ENCODE data around the gene TFF2. TPM values are rescaled to one million over a fixed set of nuclear protein-coding genes. Genes with fewer than 3 reads are reported as not detected.

The TFF2 gene
- total RNA-seq, 3 donors from 2014 or later, result 1.1 to 1.7 TPM; not detected in 1

DNA sequence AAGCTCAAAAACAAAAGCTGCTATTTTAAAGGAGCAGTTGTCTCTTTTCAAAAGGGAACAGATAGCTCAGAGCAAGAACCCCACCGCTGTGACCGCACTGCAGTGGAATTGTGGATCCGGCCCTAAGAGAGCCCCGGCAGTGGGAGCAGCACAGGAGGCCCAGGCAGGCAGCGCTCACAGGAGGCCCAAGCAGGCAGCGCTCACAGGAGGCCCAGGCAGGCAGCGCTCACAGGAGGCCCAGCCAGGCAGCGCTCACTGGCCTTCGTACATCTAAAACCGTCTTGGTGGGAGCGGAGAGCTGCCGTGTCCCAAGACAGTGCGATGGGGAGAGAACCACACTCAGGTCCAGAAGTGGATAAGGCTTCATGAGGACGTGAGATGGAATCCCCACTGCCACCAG lies 39.6 kb downstream of the TFF2 start:
- H3K36me3 ChIP-seq (ENCODE audit: low read depth), result no peaks in the 10 kb centered on the region
- H3K4me3 ChIP-seq, result no peak overlapping the region
- DNase-seq (no peak), ATAC-seq (no peak)
- H3K9me3 ChIP-seq, result no peaks in the 10 kb centered on the region
- TF ChIP-seq, protein P1, sequence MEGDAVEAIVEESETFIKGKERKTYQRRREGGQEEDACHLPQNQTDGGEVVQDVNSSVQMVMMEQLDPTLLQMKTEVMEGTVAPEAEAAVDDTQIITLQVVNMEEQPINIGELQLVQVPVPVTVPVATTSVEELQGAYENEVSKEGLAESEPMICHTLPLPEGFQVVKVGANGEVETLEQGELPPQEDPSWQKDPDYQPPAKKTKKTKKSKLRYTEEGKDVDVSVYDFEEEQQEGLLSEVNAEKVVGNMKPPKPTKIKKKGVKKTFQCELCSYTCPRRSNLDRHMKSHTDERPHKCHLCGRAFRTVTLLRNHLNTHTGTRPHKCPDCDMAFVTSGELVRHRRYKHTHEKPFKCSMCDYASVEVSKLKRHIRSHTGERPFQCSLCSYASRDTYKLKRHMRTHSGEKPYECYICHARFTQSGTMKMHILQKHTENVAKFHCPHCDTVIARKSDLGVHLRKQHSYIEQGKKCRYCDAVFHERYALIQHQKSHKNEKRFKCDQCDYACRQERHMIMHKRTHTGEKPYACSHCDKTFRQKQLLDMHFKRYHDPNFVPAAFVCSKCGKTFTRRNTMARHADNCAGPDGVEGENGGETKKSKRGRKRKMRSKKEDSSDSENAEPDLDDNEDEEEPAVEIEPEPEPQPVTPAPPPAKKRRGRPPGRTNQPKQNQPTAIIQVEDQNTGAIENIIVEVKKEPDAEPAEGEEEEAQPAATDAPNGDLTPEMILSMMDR (IDR thresholded peaks at IDR 0.05), result no peak
- H3K4me1 ChIP-seq (ENCODE audit: low read depth), result peaks cover 38% of the 10 kb centered on the region
- intact Hi-C loops (cut with DNase I, micrococcal nuclease), result no loop called here

DNA sequence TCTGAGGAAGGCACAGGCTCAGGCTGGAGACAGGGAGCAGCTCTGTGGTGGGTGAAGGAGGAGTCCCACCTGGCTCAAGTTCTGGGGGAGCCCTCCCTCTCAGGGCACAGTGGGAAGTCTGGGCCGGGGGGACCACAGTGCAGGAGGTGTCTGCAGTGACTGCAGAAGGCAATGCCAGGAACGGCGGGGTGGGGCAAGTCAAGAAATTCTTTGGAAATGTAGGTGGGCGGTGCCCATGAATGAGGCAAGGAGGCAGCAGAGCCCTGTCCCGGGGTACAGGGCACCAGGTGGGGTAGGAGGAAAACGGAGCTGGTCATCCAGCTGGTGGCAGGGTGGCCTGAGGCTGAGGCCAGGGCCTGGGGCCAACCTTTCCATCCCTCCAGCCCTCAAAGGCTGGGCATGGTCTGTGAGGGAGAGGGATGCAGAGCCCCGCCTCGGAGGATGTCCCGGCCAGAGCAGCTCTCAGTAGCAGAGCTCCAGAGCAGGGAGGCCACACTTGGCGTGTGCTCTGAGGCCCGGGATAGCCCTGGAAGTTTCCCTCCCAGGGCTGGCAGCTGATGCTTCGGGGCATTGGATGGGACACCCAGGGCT lies 40.3 kb downstream of the TFF2 start:
- peaks cover 36% of the 10 kb centered on the region for H3K4me1 ChIP-seq (ENCODE audit: low read depth)

DNA sequence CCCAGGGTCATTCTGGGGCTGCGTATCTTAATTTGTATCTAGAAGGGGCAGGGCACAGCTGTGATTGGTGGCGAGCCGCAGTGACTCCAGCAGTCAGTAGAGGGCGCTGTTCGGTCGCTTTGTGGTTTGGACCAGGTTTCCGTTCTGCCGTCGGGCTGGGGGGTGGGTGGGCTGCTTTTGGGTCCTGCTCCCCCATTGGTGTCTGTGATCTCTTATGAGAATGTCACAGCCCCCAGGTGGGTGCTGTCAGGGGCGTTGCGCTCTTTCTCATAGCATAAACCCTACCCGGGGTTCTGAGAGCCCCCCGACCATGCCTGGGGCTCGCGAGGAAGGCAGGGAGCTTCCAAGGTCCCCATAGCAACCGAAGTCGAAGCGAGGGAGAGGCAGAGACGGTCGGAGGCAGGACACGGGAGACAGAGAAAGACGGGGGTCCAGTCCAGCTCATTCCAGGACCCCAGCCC lies 41.0 kb downstream of the TFF2 start:
- Histone ChIP-seq H3K4me3 (no peak overlapping the region), H3K9me3 (no peaks in the 10 kb centered on the region), H3K36me3 (ENCODE audit: low read depth) (no peaks in the 10 kb centered on the region), H3K4me1 (ENCODE audit: low read depth) (peaks cover 33% of the 10 kb centered on the region)
- intact Hi-C loops (cut with DNase I, micrococcal nuclease), result no loop called here
- TF ChIP-seq, protein P1 (IDR thresholded peaks at IDR 0.05), result peak; percentile 82
- DNase-seq (peak in 2 of 3 donors; percentile 83 to 88), ATAC-seq (peak; percentile 70)

More for the DNA sequence above, 40.3 kb downstream of the TFF2 start:
- H3K9me3 ChIP-seq, result no peaks in the 10 kb centered on the region
- intact Hi-C loops (cut with DNase I, micrococcal nuclease), result no loop called here
- TF ChIP-seq, protein P1 (IDR thresholded peaks at IDR 0.05), result no peak
- peak; percentile 3 for ATAC-seq
- peak in 2 of 3 donors; percentile 59 to 66 for DNase-seq
- no peaks in the 10 kb centered on the region for H3K36me3 ChIP-seq (ENCODE audit: low read depth)
- H3K4me3 ChIP-seq, result no peak overlapping the region

DNA sequence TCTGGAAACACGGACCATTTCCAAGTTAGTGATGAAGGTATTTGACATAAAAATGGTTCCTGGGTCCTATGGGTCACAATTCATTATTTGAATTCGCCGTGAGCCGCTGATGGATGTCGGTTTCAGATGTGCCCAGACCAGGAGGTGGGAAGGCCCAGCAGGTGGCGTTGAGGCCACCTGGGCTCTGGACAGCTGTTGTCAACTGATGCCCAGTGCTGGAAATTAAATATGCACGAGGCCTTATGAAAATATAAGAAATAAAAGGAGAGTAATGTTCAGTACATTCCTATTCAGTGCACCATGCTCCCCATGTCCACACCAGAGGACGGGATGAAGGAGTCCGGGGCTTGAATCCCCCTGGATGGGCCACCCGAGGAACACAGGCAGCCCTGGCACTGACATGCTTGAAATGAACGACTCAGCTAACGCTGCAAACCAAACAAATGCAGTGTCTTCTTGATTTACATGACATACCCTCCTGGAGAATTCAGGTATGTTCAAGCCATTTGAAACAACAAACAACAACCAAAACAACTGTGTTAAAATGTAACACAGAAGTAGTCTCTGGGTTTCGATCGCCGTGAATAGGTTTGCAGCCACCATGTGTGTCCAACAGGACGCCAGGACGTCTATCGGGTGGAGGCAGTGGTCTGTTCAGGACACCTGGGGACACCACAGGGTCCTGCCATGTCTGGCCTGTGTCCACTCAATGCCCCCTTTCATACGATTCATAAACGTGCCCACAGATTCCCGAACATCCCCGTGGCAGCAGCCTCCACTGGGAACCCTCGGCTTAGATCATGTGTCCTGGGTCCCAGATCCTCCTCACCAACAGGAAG lies 41.7 kb downstream of the TFF2 start:
- TF ChIP-seq, protein P1 (IDR thresholded peaks at IDR 0.05), result no peak
- no peaks in the 10 kb centered on the region for H3K9me3 ChIP-seq
- ATAC-seq (peak; percentile 16), DNase-seq (peak in 1 of 3 donors; percentile 60)
- H3K4me3 ChIP-seq, result no peak overlapping the region
- intact Hi-C loops (cut with DNase I, micrococcal nuclease), result no loop called here
- no peaks in the 10 kb centered on the region for H3K36me3 ChIP-seq (ENCODE audit: low read depth)
- H3K4me1 ChIP-seq (ENCODE audit: low read depth), result peaks cover 30% of the 10 kb centered on the region

DNA sequence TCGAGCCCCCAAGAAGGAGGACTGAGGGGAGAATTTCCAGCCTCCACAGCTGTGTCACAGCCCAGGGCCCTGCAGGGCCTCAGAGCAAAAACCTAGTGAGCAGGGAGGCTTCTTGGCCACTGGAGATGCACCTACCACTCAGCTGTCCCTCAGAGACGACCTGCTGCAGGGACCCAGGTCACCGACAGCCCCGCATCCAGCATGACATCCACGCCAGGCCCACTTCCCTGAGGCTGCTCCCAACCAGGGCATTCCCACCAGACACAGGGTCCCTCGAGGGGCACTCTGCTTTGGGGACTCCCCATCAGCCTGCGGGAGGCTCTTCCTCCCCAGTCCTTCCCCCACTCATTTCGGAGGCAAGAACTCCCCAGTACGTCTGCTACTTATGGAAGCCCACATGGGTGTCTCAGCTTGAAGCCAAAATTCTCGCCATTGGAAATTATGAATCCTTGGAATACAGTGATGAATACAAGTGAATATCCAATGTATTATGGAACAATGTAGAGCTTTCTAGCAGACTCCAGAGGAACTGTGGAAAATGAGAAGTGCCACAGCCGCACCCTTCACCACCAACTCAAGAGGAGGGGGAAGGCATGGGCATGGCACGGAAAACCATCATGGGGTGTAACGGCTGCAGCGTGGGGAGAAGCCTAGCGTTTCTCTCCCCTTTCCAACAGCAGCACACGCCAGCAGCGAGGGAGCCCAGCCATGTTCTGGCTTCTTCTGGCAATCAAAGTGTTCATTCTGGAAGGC lies 42.5 kb downstream of the TFF2 start:
- peaks cover 29% of the 10 kb centered on the region for H3K4me1 ChIP-seq (ENCODE audit: low read depth)
- no peaks in the 10 kb centered on the region for H3K9me3 ChIP-seq
- no peak overlapping the region for H3K4me3 ChIP-seq
- intact Hi-C loops (cut with DNase I, micrococcal nuclease), result no loop called here
- ATAC-seq (no peak), DNase-seq (no peak)
- TF ChIP-seq, protein P1 (IDR thresholded peaks at IDR 0.05), result no peak
- H3K36me3 ChIP-seq (ENCODE audit: low read depth), result no peaks in the 10 kb centered on the region
